Stimulated activated CD4-positive, alpha-beta T cell treated with anti-CD3 and anti-CD28 coated beads, Interleukin-4, amount 100 ng/mL, for 4 hours (primary cell): ENCODE results near the gene TRAF3IP1.

ENCODE experiments used
- DNase-seq, 2 experiments: peaks; one replicate each; pipeline ENCODE4 v3.0.0-alpha.2; 2020

Gene TRAF3IP1

DNA sequence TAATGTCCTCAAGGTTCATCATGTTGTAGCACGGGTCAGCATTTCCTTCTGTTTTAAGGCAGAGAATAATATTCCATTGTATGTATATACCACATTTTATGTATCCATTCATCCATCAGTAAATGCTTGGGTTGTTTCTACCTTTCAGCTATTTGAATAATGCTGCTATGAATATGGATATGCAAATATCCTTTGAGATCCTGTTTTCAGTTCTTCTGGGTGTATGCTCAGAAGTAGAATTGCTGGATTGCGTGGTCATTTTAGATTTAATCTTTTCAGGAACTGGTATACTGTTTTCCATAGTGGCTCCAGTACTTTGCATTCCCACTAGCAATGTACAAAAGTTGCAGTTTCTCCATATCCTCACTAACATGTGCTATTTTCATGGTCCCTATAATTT lies 93.0 kb downstream of the TRAF3IP1 start:
- no peak for DNase-seq

DNA sequence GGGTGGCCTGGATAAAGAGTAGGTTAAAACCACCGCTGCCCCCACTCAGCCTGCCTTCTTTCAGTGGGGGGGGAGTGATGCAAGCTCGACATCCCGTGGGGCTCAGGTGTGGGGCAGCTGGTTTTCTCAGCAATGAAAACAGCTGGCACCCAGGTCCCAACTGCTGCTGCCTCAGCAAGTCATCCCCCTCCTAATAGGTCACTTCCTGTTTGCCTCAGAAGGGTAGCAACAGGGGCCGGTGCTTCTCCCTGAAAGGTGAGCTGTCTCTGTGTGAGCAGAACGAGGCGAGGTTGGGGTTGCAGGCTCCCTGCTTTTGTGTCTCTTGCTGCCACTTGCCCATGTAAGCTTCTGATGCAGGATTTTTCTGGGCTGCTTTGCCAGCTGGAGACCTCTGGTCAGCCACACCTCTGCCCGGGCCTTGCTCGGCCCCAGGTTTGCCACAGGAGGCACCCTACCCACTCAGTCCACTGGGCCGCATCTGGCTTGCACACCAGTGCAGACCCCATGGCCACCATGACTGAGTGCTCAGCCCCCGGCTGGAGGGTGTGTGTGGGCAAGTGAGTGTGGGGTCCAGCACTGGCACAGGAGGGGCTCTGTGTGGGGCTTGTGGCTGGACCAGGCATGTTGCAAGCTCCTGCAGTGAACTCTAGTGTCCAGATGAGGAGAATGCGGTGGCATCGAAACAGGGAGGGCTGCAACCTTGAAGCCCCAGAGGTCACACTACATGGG lies 94.9 kb downstream of the TRAF3IP1 start:
- DNase-seq, result no peak

DNA sequence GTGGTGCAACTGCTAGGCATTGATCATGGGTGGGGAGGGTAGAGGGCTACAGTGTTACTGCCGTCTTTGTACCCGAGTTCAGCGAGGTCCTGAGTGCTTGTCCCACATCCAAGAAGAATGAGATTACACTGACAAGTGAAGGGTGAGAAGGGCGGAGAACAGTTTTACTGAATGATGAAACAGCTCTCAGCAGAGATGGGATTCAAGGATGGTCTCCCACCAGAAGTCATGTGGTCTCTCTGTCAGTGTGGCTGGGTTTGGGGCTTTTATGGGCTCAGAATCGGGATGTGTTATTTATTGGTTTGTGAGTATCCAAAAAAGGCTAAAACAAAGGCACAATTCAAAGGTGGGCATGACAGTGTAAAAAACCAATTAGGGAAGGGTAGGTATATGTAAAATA lies 95.6 kb downstream of the TRAF3IP1 start:
- DNase-seq, result no peak

DNA sequence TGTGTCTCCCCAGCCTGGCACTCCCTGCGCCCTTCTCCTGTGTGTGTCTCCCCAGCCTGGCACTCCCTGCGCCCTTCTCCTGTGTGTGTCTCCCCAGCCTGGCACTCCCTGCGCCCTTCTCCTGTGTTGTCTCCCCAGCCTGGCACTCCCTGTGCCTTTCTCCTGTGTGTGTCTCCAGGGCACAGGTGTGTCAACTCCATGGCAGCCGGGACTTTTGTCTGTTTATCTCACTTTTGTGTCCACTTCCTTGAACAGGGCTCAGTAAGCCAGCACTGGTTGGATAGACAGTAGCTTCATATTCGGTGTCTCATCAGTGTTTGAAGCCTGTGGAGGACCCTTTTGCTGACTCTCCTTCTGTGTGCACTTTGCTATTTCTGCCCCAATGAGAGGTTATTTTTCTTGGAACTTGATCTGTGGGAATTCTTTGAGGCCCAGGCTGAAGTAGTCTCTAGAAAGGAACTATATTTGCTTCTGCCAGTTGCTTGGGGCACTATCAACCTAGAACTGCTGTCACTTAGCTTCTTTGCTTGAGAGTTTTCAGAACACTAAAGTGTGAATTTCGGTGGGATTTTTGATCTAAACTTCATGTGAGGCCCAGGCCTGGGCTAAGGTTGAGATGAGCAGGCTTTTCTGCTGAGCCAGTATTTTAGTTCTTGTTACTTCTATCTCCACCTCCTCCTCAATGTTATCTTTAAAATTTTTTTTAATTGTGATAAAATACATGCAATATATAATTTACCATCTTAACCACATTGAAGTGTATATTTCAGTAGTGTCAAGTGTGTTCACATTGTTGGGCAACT lies 98.1 kb downstream of the TRAF3IP1 start:
- DNase-seq, result no peak

DNA sequence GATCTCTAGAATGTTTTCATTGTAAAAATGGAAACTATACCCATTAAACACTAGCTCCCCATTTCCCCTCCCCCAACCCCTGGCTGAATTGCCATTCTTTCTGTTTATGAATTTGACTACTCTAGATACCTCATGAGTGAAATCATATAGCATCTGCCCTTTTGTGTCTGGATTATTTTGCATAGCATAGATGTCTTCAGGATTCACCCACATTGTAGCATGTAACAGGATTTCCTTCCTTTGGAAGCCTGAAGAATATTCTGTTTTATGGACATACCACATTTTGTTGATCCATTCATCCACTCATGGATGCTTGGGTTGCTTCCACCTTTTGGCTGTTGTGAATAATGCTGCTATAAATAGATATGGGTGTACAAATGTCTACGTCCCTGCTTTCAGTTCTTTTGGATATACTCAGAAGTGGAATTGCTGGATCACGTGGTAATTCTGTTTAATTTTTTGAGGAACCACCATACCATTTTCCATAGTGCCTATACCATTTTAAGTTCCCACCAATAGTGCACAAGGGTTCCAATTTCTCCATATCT lies 98.8 kb downstream of the TRAF3IP1 start:
- DNase-seq, result no peak

- DNase-seq, result no peak
These were observed 100.1 kb downstream of the TRAF3IP1 start for GRCh38 chr2:238420442-238420841.

- DNase-seq, result no peak
These were observed 100.8 kb downstream of the TRAF3IP1 start for GRCh38 chr2:238420878-238421694.

DNA sequence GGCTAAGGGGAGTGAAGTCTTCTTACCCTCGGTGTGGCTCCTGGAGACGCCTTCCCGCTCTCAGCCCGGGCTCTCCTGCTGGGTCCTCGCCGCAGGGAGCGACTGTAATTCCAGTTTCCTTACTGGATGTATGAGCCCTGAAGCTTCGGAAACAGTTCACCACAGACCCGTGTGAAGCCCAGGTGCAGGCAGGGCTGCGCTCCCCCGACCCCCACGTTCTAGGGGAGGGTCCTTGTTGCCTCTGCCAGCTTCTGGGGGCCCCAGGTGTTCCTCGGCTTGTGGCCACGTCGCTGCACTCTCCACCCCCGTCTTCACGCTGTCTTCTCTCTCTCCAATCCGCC lies 101.3 kb downstream of the TRAF3IP1 start:
- DNase-seq, result no peak

DNA sequence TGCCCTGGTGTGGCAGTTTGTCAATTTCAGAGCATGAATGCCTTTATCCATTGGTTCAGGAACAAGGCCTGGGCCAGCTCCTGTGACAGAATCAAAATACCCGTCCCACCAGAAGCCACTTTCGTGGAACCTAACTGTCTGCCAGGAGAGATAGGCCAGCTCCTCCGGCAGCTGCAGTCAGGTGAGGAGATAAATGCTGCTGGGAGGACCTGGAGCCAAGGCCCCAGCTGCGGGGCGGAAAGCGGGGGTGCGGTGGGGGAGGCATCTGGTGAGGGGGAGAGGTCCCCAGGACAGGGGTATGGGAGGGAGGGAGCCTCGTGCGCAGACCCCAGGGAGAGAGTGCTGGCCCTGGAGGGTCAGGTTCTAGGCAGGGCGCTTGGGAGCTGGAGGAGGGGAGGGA lies 102.0 kb downstream of the TRAF3IP1 start:
- no peak for DNase-seq

DNA sequence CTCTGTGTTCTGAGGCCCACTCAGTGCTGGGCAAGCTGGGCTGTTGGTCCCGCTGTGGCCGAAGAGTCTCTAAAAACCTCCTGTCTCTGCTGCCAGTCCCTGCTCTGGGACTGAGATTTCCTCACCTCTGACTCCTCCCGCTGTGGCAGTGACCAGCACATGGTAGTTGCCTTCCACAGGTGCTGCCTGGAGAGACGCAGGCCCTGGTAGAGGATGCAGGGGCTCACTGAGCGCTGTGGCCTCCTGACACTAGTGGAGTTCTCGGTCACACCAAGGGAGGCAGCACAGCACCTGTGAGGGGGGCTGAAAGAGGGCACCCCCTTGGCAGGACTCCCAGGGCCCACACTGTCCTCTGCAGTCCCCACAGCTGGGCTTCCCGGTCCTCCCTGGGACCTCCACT lies 102.6 kb downstream of the TRAF3IP1 start:
- DNase-seq, result no peak

DNA sequence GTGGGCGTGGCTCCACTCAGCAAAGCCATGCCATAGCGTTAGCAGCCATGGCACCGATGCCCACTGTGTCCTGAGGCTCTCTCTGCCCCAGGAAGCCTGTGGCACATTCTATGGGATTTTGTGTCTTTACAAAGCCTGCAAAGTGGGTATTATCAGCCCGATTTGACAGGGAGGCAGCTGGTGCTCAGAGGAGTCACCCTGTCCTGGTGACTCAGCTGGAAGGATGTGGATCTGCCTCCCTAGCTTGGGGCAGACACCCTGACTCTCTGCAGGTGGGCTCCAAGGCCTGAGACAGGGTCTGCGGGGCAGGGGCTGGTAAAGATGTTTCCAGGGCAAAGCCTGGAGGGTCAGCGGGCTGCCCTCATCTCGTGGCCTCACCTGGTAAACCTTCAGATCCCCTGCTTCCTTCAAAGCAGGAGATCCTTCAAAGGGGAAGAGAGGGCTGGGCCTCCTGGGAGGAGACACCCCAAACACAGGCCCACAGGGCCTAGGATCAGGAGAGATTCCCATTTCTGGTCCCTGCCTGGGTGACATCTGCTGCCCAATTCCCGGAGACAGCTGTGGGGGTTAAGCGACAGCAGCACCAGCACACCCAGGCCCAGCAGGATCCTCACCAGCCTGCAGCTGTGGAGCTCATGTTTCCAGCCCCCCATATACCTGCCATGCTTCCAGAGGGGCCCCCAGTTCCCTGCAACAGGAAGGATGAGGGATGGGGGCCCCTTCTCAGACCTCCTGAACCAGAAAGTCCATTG lies 103.4 kb downstream of the TRAF3IP1 start:
- DNase-seq, result no peak

DNA sequence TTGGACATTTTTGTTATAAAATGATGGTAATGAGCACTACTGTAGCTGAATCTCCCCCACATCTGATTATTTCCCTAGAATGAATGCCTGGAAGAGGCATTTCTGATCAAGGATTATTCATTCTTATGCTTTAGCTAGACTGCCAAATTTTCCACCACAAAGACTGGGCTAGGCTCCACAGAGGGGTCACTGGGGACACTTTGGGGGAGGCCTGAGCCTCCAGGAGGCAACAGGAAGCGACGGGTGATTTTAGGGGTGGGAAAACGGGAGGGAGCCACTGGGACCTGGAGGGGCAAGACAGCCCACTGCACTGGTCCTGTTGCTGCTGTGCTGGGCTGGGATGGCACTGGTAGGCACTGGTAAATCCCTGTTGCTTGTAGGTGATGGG lies 104.0 kb downstream of the TRAF3IP1 start:
- DNase-seq, result no peak

GRCh38 chr2:238425505-238425978 lies 105.2 kb downstream of the TRAF3IP1 start:
- DNase-seq, result no peak

DNA sequence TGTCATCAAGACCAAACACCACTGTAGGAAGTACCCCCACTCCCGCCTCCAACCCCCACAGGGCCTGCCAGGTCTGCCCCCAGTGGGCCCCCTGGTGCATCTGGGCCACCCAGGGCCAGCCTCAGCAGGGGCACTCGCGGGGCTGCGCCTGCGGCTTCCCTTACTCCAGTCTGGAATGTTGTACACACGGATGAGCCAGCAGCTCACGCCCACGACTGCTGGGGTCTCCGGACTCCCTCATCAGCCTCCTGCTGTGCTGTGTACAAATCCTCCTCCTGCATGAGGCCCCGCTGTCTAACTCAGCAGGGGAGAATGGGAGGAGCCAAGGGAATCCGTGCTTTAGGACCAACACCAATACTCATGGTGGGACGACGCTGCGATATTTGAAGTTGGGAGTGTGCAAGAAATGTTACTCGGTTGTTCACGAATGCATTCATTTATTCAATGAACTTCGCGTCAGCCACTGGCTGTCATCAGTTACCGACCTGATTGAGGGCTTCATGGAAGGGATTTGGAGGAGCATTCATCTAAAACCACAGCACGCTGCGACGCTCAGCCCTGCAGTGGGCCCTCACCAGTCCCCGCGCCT lies 105.8 kb downstream of the TRAF3IP1 start:
- DNase-seq, result no peak

GRCh38 chr2:238426568-238427434 lies 106.5 kb downstream of the TRAF3IP1 start, which contains the start of gene ASB1:
Gene ASB1, plus strand, starts transcription at chr2:238426927. Its CDS starts 144 bp downstream, at chr2:238427071.
- peak; percentile 64 to 76 for DNase-seq

DNA sequence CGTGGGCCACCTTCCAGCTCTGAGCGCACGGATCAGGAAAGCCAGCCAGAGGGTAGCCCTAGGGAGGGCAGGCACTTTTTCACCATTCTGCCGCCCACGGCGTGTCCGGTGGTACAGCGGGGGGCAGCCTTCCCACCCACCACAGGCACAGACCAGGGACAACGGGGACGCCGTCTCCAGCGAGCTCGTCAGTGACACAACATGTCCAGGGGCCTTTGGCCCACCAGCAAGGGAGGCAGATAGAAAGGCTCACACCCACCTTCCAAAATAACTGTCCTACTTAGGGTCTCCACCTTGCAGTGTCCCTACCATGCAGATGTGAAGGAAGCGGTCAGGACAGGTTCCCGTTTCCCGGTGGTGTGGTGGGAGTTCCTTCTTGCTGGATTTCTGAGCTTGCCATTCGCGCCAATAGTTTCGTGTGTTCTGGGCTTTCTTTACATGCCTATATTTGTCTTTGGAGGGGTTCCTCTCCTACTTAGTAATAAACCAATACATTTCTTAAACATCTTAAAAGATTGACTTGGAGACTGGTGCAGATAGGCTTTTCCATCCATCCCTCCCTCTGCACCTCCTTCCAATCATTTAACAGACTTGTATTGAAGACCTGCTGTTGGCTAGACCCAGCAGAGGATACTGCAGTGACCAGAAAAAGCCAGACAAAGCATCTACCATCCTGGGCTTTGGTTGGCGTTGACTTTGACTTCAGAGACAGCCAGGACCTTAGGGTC lies 107.3 kb downstream of the TRAF3IP1 start:
- DNase-seq, result peak in 1 of 2 experiments; percentile 15

DNA sequence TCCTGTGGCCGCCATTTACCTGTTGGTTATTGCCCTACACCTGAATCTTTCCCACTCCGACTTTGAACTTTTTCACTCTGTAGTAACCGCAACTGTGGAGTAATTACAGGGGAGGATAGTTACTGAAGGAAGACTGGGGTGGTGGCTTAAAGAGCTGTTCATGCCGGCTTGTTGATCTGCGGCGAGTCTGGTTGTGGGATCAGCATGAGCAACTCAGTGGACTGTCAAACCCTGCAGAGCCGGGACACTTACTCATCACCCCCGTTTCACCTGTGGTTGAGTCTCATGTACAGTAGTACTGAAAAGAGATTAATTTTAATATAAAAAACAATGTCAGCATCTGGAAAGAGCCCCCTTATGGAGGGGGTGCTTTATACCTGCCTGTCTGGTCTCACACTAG lies 108.5 kb downstream of the TRAF3IP1 start:
- no peak for DNase-seq

- no peak for DNase-seq
These were observed 110.5 kb downstream of the TRAF3IP1 start for GRCh38 chr2:238430781-238431180.

DNA sequence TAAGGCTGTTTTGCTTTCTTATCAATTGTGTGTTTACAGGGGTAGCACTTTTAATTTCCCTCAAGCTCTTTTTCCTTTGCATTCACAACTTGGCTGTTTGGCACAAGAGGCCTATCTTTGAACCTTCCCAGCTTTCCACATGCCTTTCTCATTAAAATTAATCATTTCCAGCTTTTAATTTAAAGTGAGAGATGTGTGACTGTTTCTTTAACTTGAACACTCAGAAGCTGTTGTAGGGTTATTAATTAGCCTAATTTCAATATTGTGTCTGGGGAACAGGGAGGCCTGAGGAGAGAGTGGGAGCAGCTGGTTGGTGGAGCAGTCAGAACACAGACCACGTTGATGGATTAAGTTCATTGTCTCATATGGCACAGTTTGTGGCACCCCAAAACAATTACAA lies 111.1 kb downstream of the TRAF3IP1 start:
- DNase-seq, result no peak

DNA sequence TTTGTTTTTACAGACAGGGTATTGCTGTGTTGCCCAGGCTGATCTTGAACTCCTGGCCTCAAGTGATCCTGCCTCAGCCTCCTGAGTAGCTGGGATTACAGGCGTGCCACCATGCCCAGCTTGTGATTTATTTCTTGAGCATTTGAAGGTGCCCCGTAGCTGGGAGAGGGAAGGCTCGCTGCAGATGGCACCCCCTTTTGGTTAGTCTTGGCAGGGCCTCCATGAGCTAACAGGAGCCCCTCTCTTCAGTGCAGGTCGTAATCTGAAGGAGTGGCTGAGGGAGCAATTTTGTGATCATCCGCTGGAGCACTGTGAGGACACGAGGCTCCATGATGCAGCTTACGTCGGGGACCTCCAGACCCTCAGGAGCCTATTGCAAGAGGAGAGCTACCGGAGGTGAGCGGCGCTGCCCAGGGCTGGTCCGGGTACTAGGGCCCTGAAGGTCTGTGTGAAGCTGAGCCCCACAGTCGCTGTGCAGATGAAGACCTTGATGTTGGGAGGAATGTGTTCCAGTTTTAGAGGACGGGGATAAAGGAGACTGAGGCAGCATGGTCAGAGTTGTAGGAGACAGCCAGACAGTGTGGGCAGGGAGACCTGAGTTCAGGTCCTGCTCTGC lies 113.1 kb downstream of the TRAF3IP1 start:
- no peak for DNase-seq
